NCI-H1417 (cell line): ENCODE results near the gene PPEF2.
A peak's percentile ranks its signal among the peaks of the same experiment; 100 is the strongest.
"Not testable (repeated sequence)": the region's sequence is repeated elsewhere in the genome, so short reads cannot be mapped to it uniquely, and the experiment has no call there.

Experiments used
- DNase-seq, 3 experiments: peaks; one replicate each; lab custom pipeline; 2025; lab: John Stamatoyannopoulos, UW

PPEF2 gene

DNA sequence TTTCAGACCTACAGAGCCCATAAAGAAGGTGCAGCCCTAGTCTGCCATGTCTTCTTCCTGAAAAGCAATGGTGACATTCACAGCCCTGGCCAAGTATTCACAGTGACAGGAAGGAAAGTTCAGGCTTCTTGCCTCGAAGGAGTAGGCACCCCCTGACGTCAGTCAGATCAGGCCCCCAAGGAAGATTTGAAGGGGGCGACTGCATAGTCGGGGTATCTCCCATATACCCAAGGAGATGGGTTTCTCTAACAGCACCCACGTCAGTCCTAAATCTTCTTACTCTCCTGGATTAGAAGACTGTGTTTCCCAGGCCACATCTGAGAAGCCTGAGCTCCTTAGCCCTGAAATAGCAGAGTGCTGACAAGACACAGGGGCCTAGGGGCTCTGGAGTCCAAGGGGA, at the start of gene PPEF2:
Gene PPEF2 (minus strand): TSS at position 101 of the 400 bp plus-strand sequence. CDS start 6,127 bp downstream, outside the sequence.
- no peak for DNase-seq

- no peak for DNase-seq
Observed at GRCh38 chr4:75950213-75950815, 48.1 kb upstream of the PPEF2 start.

DNA sequence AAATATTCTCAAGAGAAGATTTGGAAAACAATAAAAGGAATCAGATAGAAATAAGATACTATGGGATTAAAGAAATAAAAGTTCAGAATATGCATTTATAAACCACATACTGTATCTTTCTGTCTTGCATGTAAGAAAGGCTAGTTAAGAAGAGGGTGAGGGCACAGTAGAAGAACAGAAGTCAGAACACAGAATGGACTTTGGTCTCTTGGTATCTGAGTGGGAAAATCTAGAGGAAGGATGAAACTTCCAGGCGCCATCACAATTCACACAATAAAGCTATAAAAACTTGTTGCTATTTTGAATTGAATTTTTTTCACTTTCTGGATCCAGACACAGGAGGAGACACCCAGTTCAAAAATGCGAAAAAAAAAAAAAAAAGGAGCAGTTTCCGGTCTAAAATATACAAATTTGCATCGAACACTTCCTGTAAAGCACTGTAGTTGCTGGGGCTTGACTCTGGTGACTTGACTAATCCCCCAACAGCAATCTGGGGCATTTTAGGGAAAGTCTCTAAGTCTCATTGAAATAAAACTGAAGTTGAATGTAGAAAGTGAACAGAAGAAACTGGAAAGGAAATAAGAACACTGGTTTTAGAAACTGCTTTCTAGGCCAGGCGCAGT, 46.7 kb upstream of the PPEF2 start:
- DNase-seq: no peak

DNA sequence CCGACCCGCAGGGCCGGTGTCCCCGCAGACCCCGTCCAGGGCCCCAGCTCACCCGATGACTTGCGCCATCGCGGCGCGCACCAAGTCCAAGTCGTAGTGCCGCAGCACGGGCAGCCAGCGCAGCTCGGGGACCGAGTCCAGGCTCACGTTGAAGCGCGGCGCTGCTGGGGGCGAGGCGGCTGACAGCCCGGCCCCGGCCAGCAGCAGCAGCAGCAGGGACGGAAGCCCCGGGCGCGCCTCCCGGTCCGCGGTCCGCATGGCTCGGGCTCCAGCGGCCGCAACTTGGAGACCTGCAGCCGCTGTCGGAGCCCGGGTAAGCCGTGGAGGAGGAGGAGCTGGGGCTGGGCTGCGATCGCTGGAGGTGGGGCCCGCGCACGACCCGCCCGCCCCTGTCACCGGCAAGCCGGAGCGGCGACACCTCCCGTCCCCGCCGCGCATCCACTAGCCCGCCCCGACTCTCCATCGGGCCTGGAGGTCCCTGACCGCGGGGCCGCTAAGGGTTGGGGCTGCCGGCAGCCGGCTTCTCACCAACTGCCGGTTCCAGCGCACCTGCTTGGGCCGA, 38.5 kb upstream of the PPEF2 start, which contains the start of gene NAAA:
Gene NAAA (minus strand): TSS at position 322 of the 562 bp plus-strand sequence. CDS start 64 bp downstream, at position 258.
- peak; percentile 73 to 77 (median 74) for DNase-seq

DNA sequence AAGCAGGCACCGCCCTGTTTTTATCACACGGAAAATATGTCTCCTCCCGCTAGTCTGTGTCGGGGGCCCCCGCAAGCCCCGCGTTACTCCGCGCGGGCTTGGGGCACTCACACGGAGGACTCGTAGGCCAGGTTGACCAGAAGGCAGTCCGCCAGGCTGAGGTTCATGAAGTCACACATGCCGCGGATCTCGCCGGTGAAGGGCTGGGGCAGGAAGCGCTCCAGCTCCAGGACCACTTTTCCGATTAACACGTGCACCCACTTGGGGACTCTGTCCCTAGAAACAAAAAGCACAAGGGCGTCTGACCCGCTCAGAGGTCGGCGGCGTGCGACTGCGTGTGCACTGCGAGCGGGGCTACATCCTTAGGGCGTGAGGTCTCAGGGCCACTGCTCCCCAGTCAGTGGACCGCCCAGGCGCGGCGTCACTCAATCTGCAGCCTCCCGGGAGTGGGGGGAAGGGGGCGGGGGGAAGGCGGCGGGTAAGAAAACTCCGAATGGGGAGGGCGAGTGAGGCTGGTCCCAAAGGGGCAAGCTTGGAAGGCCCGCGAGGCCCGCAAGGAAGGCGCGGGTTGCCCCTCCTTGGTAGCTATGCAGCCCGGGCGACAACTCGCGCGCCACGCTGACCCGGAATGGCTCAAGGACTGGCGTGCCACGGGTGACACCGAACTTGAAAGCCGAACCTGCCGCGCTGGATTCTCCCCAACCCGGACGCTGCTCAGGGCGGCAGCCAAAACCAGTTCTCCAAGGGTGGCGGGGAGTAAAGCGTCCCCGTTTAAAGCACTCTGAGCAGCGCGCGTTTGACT, 37.8 kb upstream of the PPEF2 start:
- peak; percentile 50 to 59 (median 57) for DNase-seq

DNA sequence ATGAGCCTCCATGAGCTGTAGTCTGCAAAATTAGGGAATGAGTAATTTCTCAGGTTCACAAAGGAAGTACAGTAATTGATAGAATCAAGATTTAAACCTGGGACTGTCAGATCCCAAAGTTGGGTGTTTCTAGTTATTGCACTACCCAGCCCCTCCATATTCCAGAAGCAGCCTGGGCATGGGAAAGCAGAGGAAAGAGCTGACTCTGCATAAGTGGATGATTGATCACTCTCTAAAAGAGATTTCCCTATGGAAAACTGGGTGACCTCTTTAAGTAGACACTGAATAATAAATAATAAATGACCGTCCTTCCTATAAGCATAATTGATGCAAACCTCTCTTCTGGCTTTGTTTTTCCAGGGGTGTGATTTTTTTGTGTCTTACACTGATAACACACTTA, 33.4 kb upstream of the PPEF2 start:
- DNase-seq: no peak

GRCh38 chr4:75930152-75930551, 27.9 kb upstream of the PPEF2 start:
- DNase-seq: no peak

DNA sequence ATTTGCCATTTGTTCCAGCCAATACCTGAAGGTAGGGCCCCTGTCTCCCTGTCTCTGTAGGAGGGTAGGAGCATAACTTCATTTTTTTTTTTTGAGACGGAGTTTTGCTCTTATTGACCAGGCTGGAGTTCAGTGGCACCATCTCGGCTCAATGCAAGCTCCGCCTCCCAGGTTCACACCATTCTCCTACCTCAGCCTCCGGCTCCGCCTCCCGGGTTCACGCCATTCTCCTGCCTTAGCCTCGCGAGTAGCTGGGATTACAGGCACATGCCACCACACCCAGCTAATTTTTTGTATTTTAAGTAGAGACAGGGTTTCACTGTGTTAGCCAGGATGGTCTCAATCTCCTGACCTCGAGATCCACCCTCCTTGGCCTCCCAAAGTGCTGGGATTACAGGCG, 22.7 kb upstream of the PPEF2 start:
- DNase-seq: not testable (repeated sequence)

- DNase-seq: peak; percentile 24 to 65 (median 34)
Observed at GRCh38 chr4:75924309-75924827, 22.1 kb upstream of the PPEF2 start.

GRCh38 chr4:75922588-75922987, 20.3 kb upstream of the PPEF2 start:
- DNase-seq: peak in 1 of 3 experiments; percentile 7

DNA sequence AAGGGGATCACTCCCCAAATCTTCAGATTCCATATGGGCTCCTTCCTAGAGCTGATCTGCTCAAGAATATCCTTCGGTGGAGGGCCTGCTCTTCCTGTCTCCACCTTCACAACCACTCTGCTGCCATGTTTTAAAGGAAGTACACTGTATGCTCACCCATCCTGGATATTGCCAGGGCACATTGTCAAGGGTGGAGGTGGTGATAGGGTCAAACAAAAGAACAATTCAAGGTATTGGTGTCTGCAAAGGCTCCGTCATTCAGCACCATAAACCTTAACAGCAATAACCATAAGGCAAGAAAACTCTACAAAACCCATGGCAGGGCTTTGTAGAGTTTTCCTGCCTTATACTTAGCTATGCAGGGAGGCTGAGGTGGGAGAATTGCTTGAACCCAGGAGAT, 19.7 kb upstream of the PPEF2 start:
- DNase-seq: no peak

GRCh38 chr4:75920327-75920726, 18.1 kb upstream of the PPEF2 start:
- no peak for DNase-seq

DNA sequence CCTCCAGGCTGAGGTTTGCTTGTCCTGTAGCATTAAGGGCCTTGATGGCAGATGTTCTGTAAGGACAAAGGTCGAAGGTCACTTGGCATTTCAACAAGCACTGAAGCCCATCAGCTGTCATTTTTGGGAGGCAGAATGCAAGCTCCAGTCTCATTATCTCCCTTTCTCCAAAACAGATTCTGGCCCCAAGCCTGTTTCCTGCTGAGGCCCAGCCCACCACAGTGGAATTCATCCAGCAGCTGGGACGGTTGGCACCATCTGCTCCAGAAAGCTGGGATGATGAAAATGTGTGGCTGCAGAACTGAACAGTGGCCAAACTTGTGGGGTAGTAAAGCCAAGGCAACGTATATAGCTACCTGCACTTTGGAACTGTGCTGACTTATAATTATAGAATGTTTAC, 17.7 kb upstream of the PPEF2 start:
- no peak for DNase-seq

GRCh38 chr4:75916091-75916661, 13.9 kb upstream of the PPEF2 start:
- DNase-seq: peak in 2 of 3 experiments; percentile 24 to 48

DNA sequence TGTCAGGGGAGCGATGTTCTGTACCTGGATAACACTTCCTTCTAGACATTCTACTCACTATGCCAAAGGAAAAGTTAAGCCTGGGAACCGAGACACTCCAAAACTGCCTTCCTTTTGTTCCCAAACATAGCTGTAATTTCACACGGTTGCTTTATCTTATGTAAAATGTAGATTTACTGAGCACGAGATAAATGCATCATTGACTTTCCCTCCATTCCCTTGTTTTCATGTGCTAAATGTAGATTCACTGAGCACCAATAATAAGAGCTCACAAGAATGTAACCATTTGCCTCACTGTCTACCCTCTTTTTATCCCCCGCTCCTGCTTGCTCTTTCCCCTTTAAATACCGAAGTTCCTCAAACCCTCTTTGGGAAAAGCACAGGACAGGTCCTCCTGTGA, 10.7 kb upstream of the PPEF2 start:
- DNase-seq: no peak

- DNase-seq: not testable (repeated sequence)
Observed at GRCh38 chr4:75910831-75911230, 8.6 kb upstream of the PPEF2 start.

DNA sequence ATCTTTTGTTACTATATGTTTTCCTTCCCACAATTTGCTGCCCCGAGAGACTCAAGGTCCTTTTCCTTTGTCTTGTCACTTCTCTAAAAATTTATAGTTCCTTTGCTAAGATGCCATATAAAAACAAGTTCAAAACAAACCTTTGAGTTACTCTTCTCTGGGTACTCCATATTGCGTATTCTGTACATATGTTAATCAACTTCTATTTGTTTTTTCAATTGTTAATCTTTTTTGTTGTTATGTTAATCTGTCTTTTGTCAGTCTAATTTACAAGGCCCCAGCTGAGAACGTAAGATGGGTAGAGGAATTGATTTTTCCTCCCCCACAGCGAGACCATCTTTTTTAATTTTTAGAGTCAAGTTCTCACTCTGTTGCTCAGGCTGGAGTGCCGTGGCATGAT, 7.2 kb upstream of the PPEF2 start:
- no peak for DNase-seq

DNA sequence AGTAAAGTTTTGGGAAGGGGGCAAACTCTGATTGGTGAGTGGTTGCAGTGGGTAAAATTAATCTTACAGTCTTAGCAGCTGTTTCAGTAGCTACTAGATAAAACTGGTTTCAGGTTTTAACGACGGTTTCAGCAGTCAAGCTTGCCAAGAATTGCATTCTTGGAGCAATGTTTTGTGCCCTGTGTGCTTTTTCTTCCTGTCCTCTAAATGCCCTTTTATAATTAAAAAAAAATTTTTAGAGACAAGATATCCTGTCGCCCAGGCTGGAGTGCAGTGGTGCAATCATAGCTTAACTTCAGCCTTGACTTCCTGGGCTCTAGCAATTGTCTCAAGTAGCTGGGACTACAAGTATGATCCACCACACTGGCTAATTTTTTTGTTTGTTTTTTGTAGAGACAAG, 6.3 kb upstream of the PPEF2 start:
- DNase-seq: no peak

DNA sequence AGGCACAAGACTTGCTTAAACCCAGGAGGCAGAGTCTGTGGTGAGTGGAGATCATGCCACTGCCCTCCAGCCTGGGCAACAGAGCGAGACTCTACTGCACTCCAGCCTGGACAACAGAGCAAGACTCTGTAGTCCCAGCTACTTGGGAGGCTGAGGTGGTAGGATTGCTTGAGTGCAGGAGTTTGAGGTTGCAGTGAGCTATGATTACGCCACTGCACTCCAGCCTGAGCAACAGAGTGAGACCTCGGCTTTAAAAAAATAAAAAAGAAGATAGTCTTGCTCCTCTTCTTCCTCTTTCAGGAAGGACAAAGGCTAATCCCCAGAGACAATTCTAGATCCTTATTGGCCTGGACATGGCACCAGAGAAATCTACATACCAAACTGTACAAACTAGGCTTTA, 5.7 kb upstream of the PPEF2 start:
- no peak for DNase-seq

GRCh38 chr4:75904076-75904475, 1.8 kb upstream of the PPEF2 start:
- no peak for DNase-seq

DNA sequence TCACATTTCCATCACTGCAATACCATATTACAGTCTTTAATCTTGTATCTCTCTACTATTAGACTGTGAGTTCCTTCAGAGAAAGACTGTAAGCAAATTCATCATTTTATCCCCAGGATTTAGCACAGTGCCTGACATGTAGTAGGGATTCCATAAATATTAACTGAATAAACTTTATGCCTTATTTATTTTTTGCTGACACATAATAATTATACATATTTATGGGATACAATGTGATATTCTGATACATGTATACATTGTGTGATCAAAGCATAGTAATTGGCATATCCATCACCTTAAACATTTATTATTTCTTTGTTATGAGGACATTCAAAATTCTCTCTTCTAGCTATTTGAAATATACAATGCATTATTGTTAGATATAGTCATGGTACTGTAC, 3.7 kb downstream of the PPEF2 start:
- DNase-seq: no peak

DNA sequence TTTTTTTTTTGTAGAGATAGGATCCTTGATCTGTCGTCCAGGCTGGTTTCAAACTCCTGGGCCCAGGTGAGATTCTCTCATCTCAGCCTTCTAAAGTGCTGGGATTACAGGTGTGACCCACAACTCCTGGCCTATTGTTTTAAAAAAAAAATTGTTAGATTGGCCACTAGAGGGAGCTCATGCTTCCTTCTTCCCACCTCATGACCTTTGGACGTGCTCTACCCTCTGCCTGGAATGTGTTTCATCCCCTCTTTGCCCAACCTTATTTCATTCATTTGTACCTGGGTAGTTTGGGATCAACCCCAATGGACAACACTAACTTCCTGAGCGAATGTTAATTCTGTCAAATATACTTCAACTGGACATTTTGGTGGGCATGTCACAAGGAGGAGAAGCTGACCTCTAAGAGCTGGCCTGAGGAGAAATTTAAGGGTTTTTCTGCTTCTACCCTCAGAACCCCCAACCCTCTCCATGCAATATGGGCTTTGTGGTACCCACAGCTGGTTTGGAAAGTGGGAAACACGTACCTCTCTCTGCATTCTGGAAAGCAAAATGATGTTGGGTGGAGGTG, 6.4 kb downstream of the PPEF2 start:
- DNase-seq: peak; percentile 15 to 65 (median 32)
